Measurements from ENCODE around the gene TMEM190. TPM values are rescaled to one million over a fixed set of nuclear protein-coding genes. Genes with fewer than 3 reads are reported as not detected.
A peak's percentile ranks its signal among the peaks of the same experiment; 100 is the strongest.
"Not testable (repeated sequence)": the region's sequence is repeated elsewhere in the genome, so short reads cannot be mapped to it uniquely, and the experiment has no call there.

The TMEM190 gene
- total and polyA plus RNA-seq, 5 donors from 2014 or later = not detected

GRCh38 chr19:55410168-55410567, 33.5 kb downstream of the TMEM190 start:
- peaks cover 16% of the 10 kb centered on the region for H3K27me3 Mint-ChIP-seq
- peaks cover 11% of the 10 kb centered on the region for H3K36me3 Mint-ChIP-seq
- H3K4me3 Mint-ChIP-seq = peak overlapping the region in 2 of 4 donors; percentile 23 to 64
- no peak overlapping the region for H3K27ac ChIP-seq (ENCODE audit: insufficient read depth, low read length, poor library complexity, severe bottlenecking)
- peaks cover 2 to 7% of the 10 kb centered on the region in 2 experiments for H3K9me3 ChIP-seq (ENCODE audit: control insufficient read depth in 2 of 2, low read length in 2 of 2)
- DNase-seq (no peak), ATAC-seq (ENCODE audit: low read depth in 2 of 2) (no peak)
- no peaks in the 10 kb centered on the region for H3K27me3 ChIP-seq (ENCODE audit: control insufficient read depth, insufficient read depth, low read length)
- H3K36me3 ChIP-seq (ENCODE audit: control insufficient read depth, insufficient read depth, low read length) = no peaks in the 10 kb centered on the region
- peaks cover 9 to 33% (median 22%) of the 10 kb centered on the region in 4 donors for H3K4me1 Mint-ChIP-seq
- H3K4me1 ChIP-seq (ENCODE audit: control insufficient read depth, insufficient read depth, low read length, poor library complexity, severe bottlenecking) = peaks cover 24% of the 10 kb centered on the region
- no peak overlapping the region for H3K27ac Mint-ChIP-seq
- peaks cover 0 to 8% (median 5%) of the 10 kb centered on the region in 7 donors for H3K9me3 Mint-ChIP-seq
- no peak overlapping the region for H3K4me3 ChIP-seq (ENCODE audit: low read depth, low read length)

GRCh38 chr19:55418185-55418584, 41.6 kb downstream of the TMEM190 start:
- no peak overlapping the region for H3K27ac Mint-ChIP-seq
- peaks cover 22% of the 10 kb centered on the region for H3K27me3 Mint-ChIP-seq
- no peaks in the 10 kb centered on the region for H3K36me3 Mint-ChIP-seq
- H3K9me3 Mint-ChIP-seq = peaks cover 0 to 2% (median 0%) of the 10 kb centered on the region in 7 donors
- DNase-seq = peak; percentile 26 to 71 (median 52)
- Histone ChIP-seq H3K27me3 (ENCODE audit: control insufficient read depth, insufficient read depth, low read length) (no peaks in the 10 kb centered on the region), H3K9me3 (ENCODE audit: control insufficient read depth in 2 of 2, low read length in 2 of 2) (no peaks in the 10 kb centered on the region), H3K27ac (ENCODE audit: insufficient read depth, low read length, poor library complexity, severe bottlenecking) (no peak overlapping the region), H3K36me3 (ENCODE audit: control insufficient read depth, insufficient read depth, low read length) (no peaks in the 10 kb centered on the region), H3K4me1 (ENCODE audit: control insufficient read depth, insufficient read depth, low read length, poor library complexity, severe bottlenecking) (peaks cover 9% of the 10 kb centered on the region), H3K4me3 (ENCODE audit: low read depth, low read length) (no peak overlapping the region)
- H3K4me3 Mint-ChIP-seq = no peak overlapping the region
- peak in 1 of 2 donors; percentile 68 for ATAC-seq (ENCODE audit: low read depth in 2 of 2)
- H3K4me1 Mint-ChIP-seq = peaks cover 0 to 21% (median 5%) of the 10 kb centered on the region in 4 donors

GRCh38 chr19:55419103-55419502, 42.5 kb downstream of the TMEM190 start:
- H3K36me3 Mint-ChIP-seq = no peaks in the 10 kb centered on the region
- Histone ChIP-seq H3K4me1 (ENCODE audit: control insufficient read depth, insufficient read depth, low read length, poor library complexity, severe bottlenecking) (peaks cover 9% of the 10 kb centered on the region), H3K4me3 (ENCODE audit: low read depth, low read length) (no peak overlapping the region), H3K27me3 (ENCODE audit: control insufficient read depth, insufficient read depth, low read length) (no peaks in the 10 kb centered on the region), H3K9me3 (ENCODE audit: control insufficient read depth in 2 of 2, low read length in 2 of 2) (no peaks in the 10 kb centered on the region), H3K36me3 (ENCODE audit: control insufficient read depth, insufficient read depth, low read length) (no peaks in the 10 kb centered on the region), H3K27ac (ENCODE audit: insufficient read depth, low read length, poor library complexity, severe bottlenecking) (no peak overlapping the region)
- peaks cover 0 to 2% (median 0%) of the 10 kb centered on the region in 7 donors for H3K9me3 Mint-ChIP-seq
- no peak overlapping the region for H3K4me3 Mint-ChIP-seq
- H3K4me1 Mint-ChIP-seq = peaks cover 0 to 21% (median 5%) of the 10 kb centered on the region in 4 donors
- ATAC-seq (ENCODE audit: low read depth in 2 of 2) (no peak), DNase-seq (no peak)
- H3K27ac Mint-ChIP-seq = no peak overlapping the region
- peaks cover 25% of the 10 kb centered on the region for H3K27me3 Mint-ChIP-seq

- no peak overlapping the region for H3K27ac ChIP-seq (ENCODE audit: insufficient read depth, low read length, poor library complexity, severe bottlenecking)
Observed at GRCh38 chr19:55419624-55420236, 43.1 kb downstream of the TMEM190 start.

GRCh38 chr19:55421281-55421680, 44.7 kb downstream of the TMEM190 start:
- Mint-ChIP-seq H3K27me3 (peaks cover 20% of the 10 kb centered on the region), H3K4me3 (peak overlapping the region in 2 of 4 donors; percentile 26 to 63), H3K27ac (peak overlapping the region in 1 of 3 donors; percentile 38), H3K4me1 (peaks cover 0 to 21% (median 5%) of the 10 kb centered on the region in 4 donors)
- not testable (repeated sequence) for H3K27ac ChIP-seq (ENCODE audit: insufficient read depth, low read length, poor library complexity, severe bottlenecking); H3K4me3 ChIP-seq (ENCODE audit: low read depth, low read length); H3K27me3 ChIP-seq (ENCODE audit: control insufficient read depth, insufficient read depth, low read length); H3K9me3 Mint-ChIP-seq; H3K4me1 ChIP-seq (ENCODE audit: control insufficient read depth, insufficient read depth, low read length, poor library complexity, severe bottlenecking); H3K36me3 ChIP-seq (ENCODE audit: control insufficient read depth, insufficient read depth, low read length); H3K9me3 ChIP-seq (ENCODE audit: control insufficient read depth in 2 of 2, low read length in 2 of 2); H3K36me3 Mint-ChIP-seq
- DNase-seq (peak in 1 of 3 donors; percentile 34), ATAC-seq (ENCODE audit: low read depth in 2 of 2) (peak in 1 of 2 donors; percentile 60)

More at GRCh38 chr19:55419624-55420236, 43.1 kb downstream of the TMEM190 start:
- H3K4me1 ChIP-seq (ENCODE audit: control insufficient read depth, insufficient read depth, low read length, poor library complexity, severe bottlenecking) = peaks cover 9% of the 10 kb centered on the region
- ATAC-seq (ENCODE audit: low read depth in 2 of 2) (no peak), DNase-seq (no peak)
- Mint-ChIP-seq H3K9me3 (peaks cover 0 to 1% (median 0%) of the 10 kb centered on the region in 7 donors), H3K27ac (no peak overlapping the region), H3K4me1 (peaks cover 0 to 21% (median 5%) of the 10 kb centered on the region in 4 donors), H3K36me3 (no peaks in the 10 kb centered on the region), H3K4me3 (no peak overlapping the region), H3K27me3 (peaks cover 21% of the 10 kb centered on the region)
- H3K4me3 ChIP-seq (ENCODE audit: low read depth, low read length) = no peak overlapping the region
- peaks cover 2% of the 10 kb centered on the region for H3K27me3 ChIP-seq (ENCODE audit: control insufficient read depth, insufficient read depth, low read length)
- no peaks in the 10 kb centered on the region for H3K9me3 ChIP-seq (ENCODE audit: control insufficient read depth in 2 of 2, low read length in 2 of 2)
- no peaks in the 10 kb centered on the region for H3K36me3 ChIP-seq (ENCODE audit: control insufficient read depth, insufficient read depth, low read length)

GRCh38 chr19:55423225-55424005, 46.8 kb downstream of the TMEM190 start:
- H3K4me1 Mint-ChIP-seq = peaks cover 0 to 17% (median 5%) of the 10 kb centered on the region in 4 donors
- no peaks in the 10 kb centered on the region for H3K36me3 Mint-ChIP-seq
- H3K4me3 Mint-ChIP-seq = no peak overlapping the region
- Histone ChIP-seq H3K27ac (ENCODE audit: insufficient read depth, low read length, poor library complexity, severe bottlenecking) (no peak overlapping the region), H3K36me3 (ENCODE audit: control insufficient read depth, insufficient read depth, low read length) (no peaks in the 10 kb centered on the region), H3K4me3 (ENCODE audit: low read depth, low read length) (no peak overlapping the region), H3K27me3 (ENCODE audit: control insufficient read depth, insufficient read depth, low read length) (peaks cover 2% of the 10 kb centered on the region), H3K4me1 (ENCODE audit: control insufficient read depth, insufficient read depth, low read length, poor library complexity, severe bottlenecking) (peaks cover 9% of the 10 kb centered on the region), H3K9me3 (ENCODE audit: control insufficient read depth in 2 of 2, low read length in 2 of 2) (no peaks in the 10 kb centered on the region)
- H3K27ac Mint-ChIP-seq = no peak overlapping the region
- ATAC-seq (ENCODE audit: low read depth in 2 of 2) (no peak), DNase-seq (no peak)
- H3K27me3 Mint-ChIP-seq = peaks cover 18% of the 10 kb centered on the region
- H3K9me3 Mint-ChIP-seq = peaks cover 0 to 2% (median 0%) of the 10 kb centered on the region in 7 donors

- DNase-seq (no peak), ATAC-seq (ENCODE audit: low read depth in 2 of 2) (no peak)
- H3K27ac Mint-ChIP-seq = no peak overlapping the region
Observed at GRCh38 chr19:55424518-55424917, 47.9 kb downstream of the TMEM190 start.

More at GRCh38 chr19:55424518-55424917, 47.9 kb downstream of the TMEM190 start:
- Histone ChIP-seq H3K9me3 (ENCODE audit: control insufficient read depth in 2 of 2, low read length in 2 of 2) (no peaks in the 10 kb centered on the region), H3K4me3 (ENCODE audit: low read depth, low read length) (no peak overlapping the region), H3K4me1 (ENCODE audit: control insufficient read depth, insufficient read depth, low read length, poor library complexity, severe bottlenecking) (peaks cover 9% of the 10 kb centered on the region), H3K36me3 (ENCODE audit: control insufficient read depth, insufficient read depth, low read length) (no peaks in the 10 kb centered on the region), H3K27ac (ENCODE audit: insufficient read depth, low read length, poor library complexity, severe bottlenecking) (no peak overlapping the region), H3K27me3 (ENCODE audit: control insufficient read depth, insufficient read depth, low read length) (peaks cover 2% of the 10 kb centered on the region)
- Mint-ChIP-seq H3K4me3 (no peak overlapping the region), H3K36me3 (no peaks in the 10 kb centered on the region), H3K4me1 (peaks cover 0 to 17% (median 5%) of the 10 kb centered on the region in 4 donors), H3K9me3 (peaks cover 0 to 2% (median 0%) of the 10 kb centered on the region in 7 donors), H3K27me3 (peaks cover 24% of the 10 kb centered on the region)

Data from CD4-positive, CD25-positive, alpha-beta regulatory T cell (primary cell).